Inflammatory macrophage (primary cell): Measurements from ENCODE around the gene MAP6D1.

Experiments used
- DNase-seq, 2 donors: peaks; one replicate each; pipeline ENCODE4 v3.0.0-alpha.2; 2020 to 2022

Gene MAP6D1

GRCh38 chr3:183822631-183823030 is 2.7 kb downstream of the MAP6D1 start:
- no peak for DNase-seq

GRCh38 chr3:183819831-183820230 is 5.5 kb downstream of the MAP6D1 start:
- no peak for DNase-seq

- no peak for DNase-seq
Measured at GRCh38 chr3:183818706-183819624, 6.4 kb downstream of the MAP6D1 start.

GRCh38 chr3:183818041-183818620 is 7.2 kb downstream of the MAP6D1 start:
- no peak for DNase-seq

- DNase-seq, result no peak
Measured at GRCh38 chr3:183817639-183818038, 7.7 kb downstream of the MAP6D1 start.

GRCh38 chr3:183816681-183817510 is 8.5 kb downstream of the MAP6D1 start:
- no peak for DNase-seq

GRCh38 chr3:183815951-183816475 is 9.4 kb downstream of the MAP6D1 start:
- no peak for DNase-seq

- no peak for DNase-seq
Measured at GRCh38 chr3:183815563-183815940, 9.8 kb downstream of the MAP6D1 start.

- no peak for DNase-seq
Measured at GRCh38 chr3:183814240-183814639, 11.1 kb downstream of the MAP6D1 start.

- DNase-seq, result no peak
Measured at GRCh38 chr3:183812761-183813445, 12.5 kb downstream of the MAP6D1 start.

- no peak for DNase-seq
Measured at GRCh38 chr3:183811638-183812037, 13.7 kb downstream of the MAP6D1 start.

- DNase-seq, result no peak
Measured at GRCh38 chr3:183810643-183811594, 14.5 kb downstream of the MAP6D1 start.

- no peak for DNase-seq
Measured at GRCh38 chr3:183809270-183809669, 16.1 kb downstream of the MAP6D1 start.

- no peak for DNase-seq
Measured at GRCh38 chr3:183808355-183808754, 17.0 kb downstream of the MAP6D1 start.

- no peak for DNase-seq
Measured at GRCh38 chr3:183807881-183808280, 17.5 kb downstream of the MAP6D1 start.

GRCh38 chr3:183807209-183807728 is 18.1 kb downstream of the MAP6D1 start:
- no peak for DNase-seq

GRCh38 chr3:183802989-183803388 is 22.4 kb downstream of the MAP6D1 start:
- DNase-seq, result no peak

- no peak for DNase-seq
Measured at GRCh38 chr3:183801601-183802000, 23.8 kb downstream of the MAP6D1 start.

- DNase-seq, result no peak
Measured at GRCh38 chr3:183800243-183800863, 25.0 kb downstream of the MAP6D1 start.

- no peak for DNase-seq
Measured at GRCh38 chr3:183799461-183799860, 25.9 kb downstream of the MAP6D1 start.
